ENCODE measurements around the gene NATD1.

Gene NATD1

DNA sequence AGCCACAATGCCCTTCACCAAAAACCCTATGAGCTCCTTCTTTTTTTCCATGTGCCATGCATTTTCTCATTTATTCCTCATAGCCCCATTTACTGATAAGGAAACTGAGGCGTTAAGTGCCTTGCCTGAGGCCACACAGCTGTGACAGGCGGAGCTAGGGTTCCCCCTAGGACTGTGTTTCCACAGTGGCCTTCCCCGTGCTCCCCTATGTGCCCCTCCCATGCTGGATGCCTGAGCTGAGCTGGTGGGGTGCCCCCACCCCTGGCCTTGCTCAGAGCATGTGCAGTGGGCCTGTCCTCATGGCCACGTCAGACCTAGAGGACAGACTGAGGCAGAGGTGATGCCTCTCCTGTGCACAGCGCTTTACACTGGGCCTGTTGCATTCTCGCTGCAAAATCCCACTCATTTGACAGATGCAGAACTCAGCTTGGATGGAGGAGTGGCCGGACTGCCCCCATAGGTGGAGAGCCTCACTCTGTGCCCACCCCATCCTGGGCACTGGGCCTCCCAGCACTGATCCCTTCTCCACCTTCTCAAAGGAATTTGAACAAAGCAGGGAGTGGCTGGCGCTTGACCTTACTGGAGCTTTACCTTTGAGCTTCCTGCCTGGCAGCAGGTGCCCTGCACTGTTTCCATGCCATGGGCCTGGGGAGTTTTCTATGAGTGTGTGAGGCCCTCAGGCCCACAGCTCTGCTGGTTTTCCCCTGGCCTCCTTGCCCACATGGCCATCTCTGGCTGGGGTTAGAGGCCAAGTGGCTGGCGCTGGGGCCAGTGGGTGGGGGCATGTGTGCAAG, 33.9 kb upstream of the NATD1 start:
- TF ChIP-seq CEBPB (IDR thresholded peaks at IDR 0.05) (no peak), NFIC (IDR thresholded peaks at IDR 0.05) (peak; percentile 40; the same call in 1 of the 2 replicates), FOXM1 (IDR thresholded peaks at IDR 0.05; ENCODE audit: borderline replicate concordance, low read depth) (no peak), TEAD4 (IDR thresholded peaks at IDR 0.05) (peak; percentile 48; the same call in 1 of the 2 replicates), TCF12 (IDR thresholded peaks at IDR 0.05; ENCODE audit: low read depth) (no peak), CREB1 (IDR thresholded peaks at IDR 0.05; ENCODE audit: low read depth) (no peak)
- TF ChIP-seq, protein P1, sequence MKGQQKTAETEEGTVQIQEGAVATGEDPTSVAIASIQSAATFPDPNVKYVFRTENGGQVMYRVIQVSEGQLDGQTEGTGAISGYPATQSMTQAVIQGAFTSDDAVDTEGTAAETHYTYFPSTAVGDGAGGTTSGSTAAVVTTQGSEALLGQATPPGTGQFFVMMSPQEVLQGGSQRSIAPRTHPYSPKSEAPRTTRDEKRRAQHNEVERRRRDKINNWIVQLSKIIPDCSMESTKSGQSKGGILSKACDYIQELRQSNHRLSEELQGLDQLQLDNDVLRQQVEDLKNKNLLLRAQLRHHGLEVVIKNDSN (IDR thresholded peaks at IDR 0.05), result no peak; the same call in 1 of the 2 replicates

- TF ChIP-seq TCF12 (IDR thresholded peaks at IDR 0.05; ENCODE audit: low read depth) (peak; percentile 63), FOXM1 (IDR thresholded peaks at IDR 0.05; ENCODE audit: borderline replicate concordance, low read depth) (peak; percentile 33; the same call in 1 of the 2 replicates), EP300 (IDR thresholded peaks at IDR 0.05; ENCODE audit: borderline replicate concordance) (peak; percentile 80), EGR1 (IDR thresholded peaks at IDR 0.05) (0 out of 2 replicates have a peak, but pooled peaks have one; percentile 10), ZBTB7A (IDR thresholded peaks at IDR 0.05; ENCODE audit: low read depth) (no peak; the same call in 1 of the 2 replicates), RAD21 (IDR thresholded peaks at IDR 0.05; ENCODE audit: low read depth) (no peak), TAF1 (IDR thresholded peaks at IDR 0.05; ENCODE audit: low read depth) (peak; percentile 15; the same call in 1 of the 2 replicates), YY1 (IDR thresholded peaks at IDR 0.05; ENCODE audit: low read depth) (no peak), TEAD4 (IDR thresholded peaks at IDR 0.05) (peak; percentile 72), CREB1 (IDR thresholded peaks at IDR 0.05; ENCODE audit: low read depth) (no peak), NFIC (IDR thresholded peaks at IDR 0.05) (peak; percentile 67), CEBPB (IDR thresholded peaks at IDR 0.05) (peak; percentile 94)
- TF ChIP-seq, protein P1 (IDR thresholded peaks at IDR 0.05), result peak; percentile 44; the same call in 1 of the 2 replicates
- TF ChIP-seq, protein P2, sequence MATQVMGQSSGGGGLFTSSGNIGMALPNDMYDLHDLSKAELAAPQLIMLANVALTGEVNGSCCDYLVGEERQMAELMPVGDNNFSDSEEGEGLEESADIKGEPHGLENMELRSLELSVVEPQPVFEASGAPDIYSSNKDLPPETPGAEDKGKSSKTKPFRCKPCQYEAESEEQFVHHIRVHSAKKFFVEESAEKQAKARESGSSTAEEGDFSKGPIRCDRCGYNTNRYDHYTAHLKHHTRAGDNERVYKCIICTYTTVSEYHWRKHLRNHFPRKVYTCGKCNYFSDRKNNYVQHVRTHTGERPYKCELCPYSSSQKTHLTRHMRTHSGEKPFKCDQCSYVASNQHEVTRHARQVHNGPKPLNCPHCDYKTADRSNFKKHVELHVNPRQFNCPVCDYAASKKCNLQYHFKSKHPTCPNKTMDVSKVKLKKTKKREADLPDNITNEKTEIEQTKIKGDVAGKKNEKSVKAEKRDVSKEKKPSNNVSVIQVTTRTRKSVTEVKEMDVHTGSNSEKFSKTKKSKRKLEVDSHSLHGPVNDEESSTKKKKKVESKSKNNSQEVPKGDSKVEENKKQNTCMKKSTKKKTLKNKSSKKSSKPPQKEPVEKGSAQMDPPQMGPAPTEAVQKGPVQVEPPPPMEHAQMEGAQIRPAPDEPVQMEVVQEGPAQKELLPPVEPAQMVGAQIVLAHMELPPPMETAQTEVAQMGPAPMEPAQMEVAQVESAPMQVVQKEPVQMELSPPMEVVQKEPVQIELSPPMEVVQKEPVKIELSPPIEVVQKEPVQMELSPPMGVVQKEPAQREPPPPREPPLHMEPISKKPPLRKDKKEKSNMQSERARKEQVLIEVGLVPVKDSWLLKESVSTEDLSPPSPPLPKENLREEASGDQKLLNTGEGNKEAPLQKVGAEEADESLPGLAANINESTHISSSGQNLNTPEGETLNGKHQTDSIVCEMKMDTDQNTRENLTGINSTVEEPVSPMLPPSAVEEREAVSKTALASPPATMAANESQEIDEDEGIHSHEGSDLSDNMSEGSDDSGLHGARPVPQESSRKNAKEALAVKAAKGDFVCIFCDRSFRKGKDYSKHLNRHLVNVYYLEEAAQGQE (IDR thresholded peaks at IDR 0.05; ENCODE audit: low read depth), result no peak
- TF ChIP-seq, protein P3, sequence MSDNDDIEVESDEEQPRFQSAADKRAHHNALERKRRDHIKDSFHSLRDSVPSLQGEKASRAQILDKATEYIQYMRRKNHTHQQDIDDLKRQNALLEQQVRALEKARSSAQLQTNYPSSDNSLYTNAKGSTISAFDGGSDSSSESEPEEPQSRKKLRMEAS (IDR thresholded peaks at IDR 0.05), result peak; percentile 83
These were observed 33.0 kb upstream of the NATD1 start for GRCh38 chr17:21286066-21286770.

- TF ChIP-seq, protein P3 (IDR thresholded peaks at IDR 0.05), result no peak
- TF ChIP-seq YY1 (IDR thresholded peaks at IDR 0.05; ENCODE audit: low read depth) (no peak), EGR1 (IDR thresholded peaks at IDR 0.05) (no peak), CEBPB (IDR thresholded peaks at IDR 0.05) (no peak), FOXM1 (IDR thresholded peaks at IDR 0.05; ENCODE audit: borderline replicate concordance, low read depth) (no peak), RAD21 (IDR thresholded peaks at IDR 0.05; ENCODE audit: low read depth) (no peak), ZBTB7A (IDR thresholded peaks at IDR 0.05; ENCODE audit: low read depth) (no peak; the same call in 1 of the 2 replicates), CREB1 (IDR thresholded peaks at IDR 0.05; ENCODE audit: low read depth) (no peak), NFIC (IDR thresholded peaks at IDR 0.05) (no peak; the same call in none of the 2 replicates), EP300 (IDR thresholded peaks at IDR 0.05; ENCODE audit: borderline replicate concordance) (no peak), TCF12 (IDR thresholded peaks at IDR 0.05; ENCODE audit: low read depth) (no peak), TEAD4 (IDR thresholded peaks at IDR 0.05) (no peak), TAF1 (IDR thresholded peaks at IDR 0.05; ENCODE audit: low read depth) (no peak)
- TF ChIP-seq, protein P1 (IDR thresholded peaks at IDR 0.05), result no peak
- TF ChIP-seq, protein P2 (IDR thresholded peaks at IDR 0.05; ENCODE audit: low read depth), result no peak
These were observed 32.2 kb upstream of the NATD1 start for GRCh38 chr17:21285164-21286065.

Measured in Ishikawa (cell line).